Activated CD4-positive, alpha-beta T cell treated with anti-CD3 and anti-CD28 coated beads for 4 hours (primary cell): ENCODE results near the gene EIF4H.
"Not testable (repeated sequence)": the region's sequence is repeated elsewhere in the genome, so short reads cannot be mapped to it uniquely, and the experiment has no call there.

Source experiments
- DNase-seq, 2 donors: peaks; one replicate each; pipeline ENCODE4 v3.0.0-alpha.2; 2020

The EIF4H gene

GRCh38 chr7:74176555-74176954 lies 2.4 kb downstream of the EIF4H start:
- no peak for DNase-seq

GRCh38 chr7:74178632-74179031 lies 4.5 kb downstream of the EIF4H start:
- DNase-seq: no peak

GRCh38 chr7:74179935-74180604 lies 5.9 kb downstream of the EIF4H start:
- no peak for DNase-seq

GRCh38 chr7:74180866-74181265 lies 6.7 kb downstream of the EIF4H start:
- DNase-seq: no peak

GRCh38 chr7:74181821-74182220 lies 7.7 kb downstream of the EIF4H start:
- DNase-seq: no peak

GRCh38 chr7:74182453-74183090 lies 8.4 kb downstream of the EIF4H start:
- no peak for DNase-seq

GRCh38 chr7:74183142-74183541 lies 9.0 kb downstream of the EIF4H start:
- no peak for DNase-seq

- DNase-seq: peak; percentile 10 to 21
Observed at GRCh38 chr7:74183653-74184450, 9.7 kb downstream of the EIF4H start.

- DNase-seq: no peak
Observed at GRCh38 chr7:74185016-74185415, 10.9 kb downstream of the EIF4H start.

- no peak for DNase-seq
Observed at GRCh38 chr7:74185636-74186035, 11.5 kb downstream of the EIF4H start.

- no peak for DNase-seq
Observed at GRCh38 chr7:74187915-74188675, 13.9 kb downstream of the EIF4H start.

- DNase-seq: no peak
Observed at GRCh38 chr7:74190259-74190658, 16.1 kb downstream of the EIF4H start.

- no peak for DNase-seq
Observed at GRCh38 chr7:74191231-74191630, 17.1 kb downstream of the EIF4H start.

- DNase-seq: no peak
Observed at GRCh38 chr7:74193054-74193453, 18.9 kb downstream of the EIF4H start.

GRCh38 chr7:74193913-74194312 lies 19.8 kb downstream of the EIF4H start:
- no peak for DNase-seq

GRCh38 chr7:74194686-74195085 lies 20.5 kb downstream of the EIF4H start:
- DNase-seq: no peak

- not testable (repeated sequence) for DNase-seq
Observed at GRCh38 chr7:74195139-74195860, 21.1 kb downstream of the EIF4H start.

GRCh38 chr7:74195968-74196654 lies 22.0 kb downstream of the EIF4H start:
- not testable (repeated sequence) for DNase-seq

- no peak for DNase-seq
Observed at GRCh38 chr7:74197449-74198124, 23.4 kb downstream of the EIF4H start.

GRCh38 chr7:74199551-74200355 lies 25.6 kb downstream of the EIF4H start:
- no peak for DNase-seq
